Ishikawa (cell line): ENCODE results near the gene POLR2E.

ENCODE experiments used
- CEBPB ChIP-seq: IDR thresholded peaks from 2 replicates; pipeline ENCODE4 v1.6.1; 2012
- EP300 ChIP-seq: IDR thresholded peaks from 2 replicates; pipeline ENCODE4 v1.6.1; 2012; ENCODE audit warnings: borderline replicate concordance
- NFIC ChIP-seq: IDR thresholded peaks from 2 replicates; pipeline ENCODE4 v1.6.1; 2012
- RAD21 ChIP-seq: IDR thresholded peaks from 2 replicates; pipeline ENCODE4 v1.6.1; 2012; ENCODE audit warnings: low read depth
- TAF1 ChIP-seq: IDR thresholded peaks from 2 replicates; pipeline ENCODE4 v1.6.1; 2012; ENCODE audit warnings: low read depth, mild to moderate bottlenecking
- TEAD4 ChIP-seq: IDR thresholded peaks from 2 replicates; pipeline ENCODE4 v1.6.1; 2012
- YY1 ChIP-seq: IDR thresholded peaks from 2 replicates; pipeline ENCODE4 v1.6.1; 2012; ENCODE audit warnings: low read depth
- ZBTB7A ChIP-seq: IDR thresholded peaks from 2 replicates; pipeline ENCODE4 v1.6.1; 2012; ENCODE audit warnings: low read depth
- TF ChIP-seq, protein P1 (sequence below): IDR thresholded peaks from 2 replicates; pipeline ENCODE4 v1.6.1; 2012
- TF ChIP-seq, protein P2 (sequence below): IDR thresholded peaks from 2 replicates; pipeline ENCODE4 v1.6.1; 2012; ENCODE audit warnings: low read depth, mild to moderate bottlenecking

DNA sequence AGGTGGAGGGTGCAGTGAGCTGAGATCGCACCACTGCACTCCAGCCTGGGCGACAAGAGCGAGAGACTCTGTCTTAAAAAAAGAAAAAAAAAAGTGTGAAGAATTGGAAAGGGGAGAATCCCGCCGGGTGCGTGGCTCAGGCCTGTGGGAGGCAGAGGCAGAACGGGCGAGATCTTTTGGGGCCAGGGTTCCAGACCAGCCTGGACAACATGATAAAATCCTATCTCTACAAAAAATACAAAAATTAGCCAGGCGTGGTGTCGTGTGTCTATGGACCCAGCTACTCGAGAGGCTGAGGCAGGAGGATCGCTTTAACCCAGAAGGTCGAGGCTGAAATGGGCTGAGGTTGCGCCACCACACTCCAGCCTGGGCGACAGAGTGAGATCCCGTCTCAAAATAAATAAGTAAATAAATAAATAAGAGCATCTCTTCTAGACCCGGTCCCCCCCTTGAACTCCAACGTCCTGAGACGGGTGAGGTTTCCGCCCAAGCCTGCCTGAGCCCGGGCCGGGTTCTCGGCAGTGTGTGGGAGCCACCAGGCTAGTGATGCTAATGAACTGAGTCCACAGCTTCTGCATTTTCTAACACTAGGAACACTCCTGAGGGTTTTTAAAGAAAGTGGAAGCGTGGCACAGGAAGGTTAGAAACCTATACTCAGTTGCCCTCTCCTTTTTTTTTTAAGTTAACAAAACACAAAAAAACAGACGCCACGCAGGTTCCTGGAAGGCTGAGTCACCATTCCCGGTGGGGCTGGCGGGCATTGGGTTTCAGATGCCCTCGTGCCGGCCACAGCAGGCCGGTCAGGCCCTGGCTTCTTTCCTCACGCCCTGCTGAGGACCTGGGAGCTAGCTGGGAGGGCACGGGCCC lies 30.7 kb upstream of the POLR2E start:
- TF ChIP-seq NFIC (no peak), TAF1 (no peak), CEBPB (no peak), YY1 (no peak), EP300 (no peak), TEAD4 (no peak), ZBTB7A (no peak), RAD21 (no peak)
- TF ChIP-seq, protein P1, sequence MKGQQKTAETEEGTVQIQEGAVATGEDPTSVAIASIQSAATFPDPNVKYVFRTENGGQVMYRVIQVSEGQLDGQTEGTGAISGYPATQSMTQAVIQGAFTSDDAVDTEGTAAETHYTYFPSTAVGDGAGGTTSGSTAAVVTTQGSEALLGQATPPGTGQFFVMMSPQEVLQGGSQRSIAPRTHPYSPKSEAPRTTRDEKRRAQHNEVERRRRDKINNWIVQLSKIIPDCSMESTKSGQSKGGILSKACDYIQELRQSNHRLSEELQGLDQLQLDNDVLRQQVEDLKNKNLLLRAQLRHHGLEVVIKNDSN, result no peak
- TF ChIP-seq, protein P2, sequence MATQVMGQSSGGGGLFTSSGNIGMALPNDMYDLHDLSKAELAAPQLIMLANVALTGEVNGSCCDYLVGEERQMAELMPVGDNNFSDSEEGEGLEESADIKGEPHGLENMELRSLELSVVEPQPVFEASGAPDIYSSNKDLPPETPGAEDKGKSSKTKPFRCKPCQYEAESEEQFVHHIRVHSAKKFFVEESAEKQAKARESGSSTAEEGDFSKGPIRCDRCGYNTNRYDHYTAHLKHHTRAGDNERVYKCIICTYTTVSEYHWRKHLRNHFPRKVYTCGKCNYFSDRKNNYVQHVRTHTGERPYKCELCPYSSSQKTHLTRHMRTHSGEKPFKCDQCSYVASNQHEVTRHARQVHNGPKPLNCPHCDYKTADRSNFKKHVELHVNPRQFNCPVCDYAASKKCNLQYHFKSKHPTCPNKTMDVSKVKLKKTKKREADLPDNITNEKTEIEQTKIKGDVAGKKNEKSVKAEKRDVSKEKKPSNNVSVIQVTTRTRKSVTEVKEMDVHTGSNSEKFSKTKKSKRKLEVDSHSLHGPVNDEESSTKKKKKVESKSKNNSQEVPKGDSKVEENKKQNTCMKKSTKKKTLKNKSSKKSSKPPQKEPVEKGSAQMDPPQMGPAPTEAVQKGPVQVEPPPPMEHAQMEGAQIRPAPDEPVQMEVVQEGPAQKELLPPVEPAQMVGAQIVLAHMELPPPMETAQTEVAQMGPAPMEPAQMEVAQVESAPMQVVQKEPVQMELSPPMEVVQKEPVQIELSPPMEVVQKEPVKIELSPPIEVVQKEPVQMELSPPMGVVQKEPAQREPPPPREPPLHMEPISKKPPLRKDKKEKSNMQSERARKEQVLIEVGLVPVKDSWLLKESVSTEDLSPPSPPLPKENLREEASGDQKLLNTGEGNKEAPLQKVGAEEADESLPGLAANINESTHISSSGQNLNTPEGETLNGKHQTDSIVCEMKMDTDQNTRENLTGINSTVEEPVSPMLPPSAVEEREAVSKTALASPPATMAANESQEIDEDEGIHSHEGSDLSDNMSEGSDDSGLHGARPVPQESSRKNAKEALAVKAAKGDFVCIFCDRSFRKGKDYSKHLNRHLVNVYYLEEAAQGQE, result no peak
